SK-N-MC (cell line): ENCODE data around the gene ING4.

Source experiments
- EZH2 ChIP-seq: fragments of 200-600 bp; sonication (generic); IDR thresholded peaks from one replicate; pipeline ENCODE4 v1.6.1; 2017; ENCODE audit warnings: antibody characterized with exemption
- POLR2AphosphoS5 ChIP-seq: IDR thresholded peaks from 2 replicates; pipeline ENCODE4 v1.6.1; 2012; ENCODE audit warnings: mild to moderate bottlenecking, low read depth, low read length, borderline replicate concordance

DNA sequence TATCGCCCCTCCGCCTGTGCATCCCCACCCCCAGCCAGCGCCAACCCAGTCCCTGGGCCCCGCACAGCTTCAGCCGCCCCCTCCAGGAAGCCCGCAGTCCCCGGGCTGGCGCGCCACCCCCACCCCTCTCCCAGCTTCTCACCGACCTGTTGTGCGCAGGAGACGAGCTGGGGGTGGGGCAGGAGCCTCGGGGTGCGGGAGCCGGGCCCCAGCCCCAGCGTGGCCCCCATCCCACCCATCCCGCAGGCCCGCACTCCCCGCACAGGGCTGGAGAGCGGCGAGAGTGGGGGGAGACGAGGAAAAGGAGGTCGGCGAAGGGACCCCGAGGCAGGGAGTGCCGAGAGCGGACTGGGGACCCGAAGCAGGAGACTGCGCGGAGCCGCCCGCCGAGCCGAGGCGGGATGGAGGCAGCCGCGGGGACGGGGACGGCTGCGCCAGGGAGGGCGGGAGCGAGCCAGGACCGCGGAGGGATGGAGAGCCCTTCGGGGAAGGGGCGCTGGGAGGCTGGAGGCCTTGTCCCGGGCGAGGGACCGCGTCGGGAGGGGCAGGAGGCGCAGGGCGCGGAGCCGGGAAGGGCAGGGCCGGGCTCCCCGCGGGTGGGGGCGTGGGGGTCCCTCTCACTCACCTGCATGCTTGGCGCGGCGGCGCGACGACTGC, 37.2 kb upstream of the ING4 start:
- TF ChIP-seq EZH2 (no peak), POLR2AphosphoS5 (no peak)
